ENCODE data around the gene TMEM132D.

DNA sequence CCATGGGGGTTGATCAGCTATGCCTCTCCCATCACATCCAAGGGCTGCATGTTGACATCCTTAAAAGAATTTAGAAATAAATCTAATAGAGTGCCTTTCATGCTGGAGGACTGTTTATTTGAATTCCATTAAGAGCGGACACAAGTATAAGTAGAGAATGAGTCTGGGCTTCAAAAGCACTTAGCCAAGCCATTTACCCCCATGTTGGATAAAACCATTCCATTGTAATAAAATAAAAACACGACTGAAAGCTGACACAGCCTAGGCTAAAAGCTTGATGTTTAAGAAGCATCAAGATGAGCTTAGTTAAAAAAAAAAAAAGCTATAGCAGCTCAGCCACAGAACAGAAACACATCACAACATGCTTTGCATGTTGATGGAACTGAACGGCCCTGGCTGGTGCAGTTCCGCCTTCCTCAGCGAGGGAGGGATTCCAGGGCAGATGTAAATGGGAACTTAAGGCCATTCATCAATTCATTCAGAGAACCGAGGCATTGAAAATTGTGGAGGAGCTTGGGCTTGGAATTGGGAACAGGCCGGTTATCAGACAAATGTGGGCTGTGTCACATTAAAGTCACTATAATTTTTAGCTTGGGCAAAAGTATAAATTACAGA lies 41.2 kb downstream of the TMEM132D start:
- TF ChIP-seq CTCF (conservative IDR thresholded peaks at IDR 0.05; ENCODE audit: low read depth, low read length) (no peak), EZH2 (IDR thresholded peaks at IDR 0.05; ENCODE audit: borderline replicate concordance, low read depth, low read length, poor library complexity, severe bottlenecking) (no peak)
